Measurements from ENCODE around the gene NPFFR2. TPM values are rescaled to one million over a fixed set of nuclear protein-coding genes. Genes with fewer than 3 reads are reported as not detected.

The NPFFR2 gene
- polyA plus RNA-seq, 3 donors = not detected

- DNase-seq = no peak
- no peak for TF ChIP-seq CTCF (IDR thresholded peaks at IDR 0.05)
- Mint-ChIP-seq H3K27ac (no peak overlapping the region), H3K9me3 (peaks cover 0 to 3% (median 0%) of the 10 kb centered on the region in 7 donors), H3K4me3 (no peak overlapping the region), H3K4me1 (no peaks in the 10 kb centered on the region), H3K36me3 (no peaks in the 10 kb centered on the region), H3K27me3 (ENCODE audit: low read depth in 3 of 3) (no peaks in the 10 kb centered on the region)
- no peak overlapping the region for H3K9ac ChIP-seq (ENCODE audit: insufficient read depth, low read length, poor library complexity, severe bottlenecking)
- H3K27me3 ChIP-seq (ENCODE audit: control insufficient read depth in 2 of 2, insufficient read depth in 2 of 2, low read length in 2 of 2) = no peaks in the 10 kb centered on the region
- H3K27ac ChIP-seq (ENCODE audit: low read depth in 1 of 2, low read length in 2 of 2) = no peak overlapping the region
- no peaks in the 10 kb centered on the region for H3K36me3 ChIP-seq (replicated peaks in 1 of 2; ENCODE audit: control insufficient read depth in 1 of 2, insufficient read depth in 2 of 2, low read length in 2 of 2)
- no peak overlapping the region for H3K4me2 ChIP-seq (replicated peaks; ENCODE audit: extremely low read depth, low read length, poor library complexity, severe bottlenecking)
- no peaks in the 10 kb centered on the region for H3K9me3 ChIP-seq (replicated peaks in 1 of 2; ENCODE audit: control insufficient read depth in 1 of 2, insufficient read depth in 1 of 2, low read length in 2 of 2)
- WGBS (ENCODE audit: insufficient coverage) = 100% methylated on average over 1 of the region's 1 CpG
- intact Hi-C loops (cut with micrococcal nuclease) = no loop called here
- H3K4me1 ChIP-seq (ENCODE audit: control insufficient read depth in 1 of 2, insufficient read depth in 2 of 2, low read length in 2 of 2) = no peaks in the 10 kb centered on the region
- H3K4me3 ChIP-seq (replicated peaks in 1 of 3; ENCODE audit: low read depth in 2 of 3, low read length in 3 of 3) = no peak overlapping the region
- no peaks in the 10 kb centered on the region for H3K79me2 ChIP-seq (ENCODE audit: insufficient read depth, low read length)
- no peaks in the 10 kb centered on the region for H4K20me1 ChIP-seq (ENCODE audit: insufficient read depth, low read length)
- no peak overlapping the region for H2AFZ ChIP-seq (ENCODE audit: insufficient read depth, low read depth, low read length, poor library complexity, severe bottlenecking)
Observed at GRCh38 chr4:72186714-72187113, 154.9 kb downstream of the NPFFR2 start.

- no peak overlapping the region for H2AFZ ChIP-seq (ENCODE audit: insufficient read depth, low read depth, low read length, poor library complexity, severe bottlenecking)
- H3K79me2 ChIP-seq (ENCODE audit: insufficient read depth, low read length) = no peaks in the 10 kb centered on the region
- Mint-ChIP-seq H3K27me3 (ENCODE audit: low read depth in 3 of 3) (peaks cover 0 to 2% (median 0%) of the 10 kb centered on the region in 3 donors), H3K27ac (no peak overlapping the region), H3K9me3 (peaks cover 4 to 25% (median 6%) of the 10 kb centered on the region in 7 donors), H3K4me1 (no peaks in the 10 kb centered on the region), H3K4me3 (no peak overlapping the region), H3K36me3 (no peaks in the 10 kb centered on the region)
- H3K9ac ChIP-seq (ENCODE audit: insufficient read depth, low read length, poor library complexity, severe bottlenecking) = no peak overlapping the region
- intact Hi-C loops (cut with micrococcal nuclease) = no loop called here
- no peak for TF ChIP-seq CTCF (IDR thresholded peaks at IDR 0.05)
- no peak overlapping the region for H3K4me3 ChIP-seq (replicated peaks in 1 of 3; ENCODE audit: low read depth in 2 of 3, low read length in 3 of 3)
- H3K9me3 ChIP-seq (replicated peaks in 1 of 2; ENCODE audit: control insufficient read depth in 1 of 2, insufficient read depth in 1 of 2, low read length in 2 of 2) = peaks cover 23 to 24% of the 10 kb centered on the region in 2 donors
- no peaks in the 10 kb centered on the region for H3K27me3 ChIP-seq (ENCODE audit: control insufficient read depth in 2 of 2, insufficient read depth in 2 of 2, low read length in 2 of 2)
- no peak overlapping the region for H3K4me2 ChIP-seq (replicated peaks; ENCODE audit: extremely low read depth, low read length, poor library complexity, severe bottlenecking)
- 78% methylated on average over 4 of the region's 8 CpGs for WGBS (ENCODE audit: insufficient coverage)
- H3K36me3 ChIP-seq (replicated peaks in 1 of 2; ENCODE audit: control insufficient read depth in 1 of 2, insufficient read depth in 2 of 2, low read length in 2 of 2) = no peaks in the 10 kb centered on the region
- H4K20me1 ChIP-seq (ENCODE audit: insufficient read depth, low read length) = no peaks in the 10 kb centered on the region
- H3K27ac ChIP-seq (ENCODE audit: low read depth in 1 of 2, low read length in 2 of 2) = no peak overlapping the region
- DNase-seq = no peak
- no peaks in the 10 kb centered on the region for H3K4me1 ChIP-seq (ENCODE audit: control insufficient read depth in 1 of 2, insufficient read depth in 2 of 2, low read length in 2 of 2)
Observed at GRCh38 chr4:72194046-72194445, 162.2 kb downstream of the NPFFR2 start.

Measured in CD14-positive monocyte (primary cell).